Measurements from ENCODE around the gene CCDC80.
A peak's percentile ranks its signal among the peaks of the same experiment; 100 is the strongest.

CCDC80 gene, protein sequence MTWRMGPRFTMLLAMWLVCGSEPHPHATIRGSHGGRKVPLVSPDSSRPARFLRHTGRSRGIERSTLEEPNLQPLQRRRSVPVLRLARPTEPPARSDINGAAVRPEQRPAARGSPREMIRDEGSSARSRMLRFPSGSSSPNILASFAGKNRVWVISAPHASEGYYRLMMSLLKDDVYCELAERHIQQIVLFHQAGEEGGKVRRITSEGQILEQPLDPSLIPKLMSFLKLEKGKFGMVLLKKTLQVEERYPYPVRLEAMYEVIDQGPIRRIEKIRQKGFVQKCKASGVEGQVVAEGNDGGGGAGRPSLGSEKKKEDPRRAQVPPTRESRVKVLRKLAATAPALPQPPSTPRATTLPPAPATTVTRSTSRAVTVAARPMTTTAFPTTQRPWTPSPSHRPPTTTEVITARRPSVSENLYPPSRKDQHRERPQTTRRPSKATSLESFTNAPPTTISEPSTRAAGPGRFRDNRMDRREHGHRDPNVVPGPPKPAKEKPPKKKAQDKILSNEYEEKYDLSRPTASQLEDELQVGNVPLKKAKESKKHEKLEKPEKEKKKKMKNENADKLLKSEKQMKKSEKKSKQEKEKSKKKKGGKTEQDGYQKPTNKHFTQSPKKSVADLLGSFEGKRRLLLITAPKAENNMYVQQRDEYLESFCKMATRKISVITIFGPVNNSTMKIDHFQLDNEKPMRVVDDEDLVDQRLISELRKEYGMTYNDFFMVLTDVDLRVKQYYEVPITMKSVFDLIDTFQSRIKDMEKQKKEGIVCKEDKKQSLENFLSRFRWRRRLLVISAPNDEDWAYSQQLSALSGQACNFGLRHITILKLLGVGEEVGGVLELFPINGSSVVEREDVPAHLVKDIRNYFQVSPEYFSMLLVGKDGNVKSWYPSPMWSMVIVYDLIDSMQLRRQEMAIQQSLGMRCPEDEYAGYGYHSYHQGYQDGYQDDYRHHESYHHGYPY

DNA sequence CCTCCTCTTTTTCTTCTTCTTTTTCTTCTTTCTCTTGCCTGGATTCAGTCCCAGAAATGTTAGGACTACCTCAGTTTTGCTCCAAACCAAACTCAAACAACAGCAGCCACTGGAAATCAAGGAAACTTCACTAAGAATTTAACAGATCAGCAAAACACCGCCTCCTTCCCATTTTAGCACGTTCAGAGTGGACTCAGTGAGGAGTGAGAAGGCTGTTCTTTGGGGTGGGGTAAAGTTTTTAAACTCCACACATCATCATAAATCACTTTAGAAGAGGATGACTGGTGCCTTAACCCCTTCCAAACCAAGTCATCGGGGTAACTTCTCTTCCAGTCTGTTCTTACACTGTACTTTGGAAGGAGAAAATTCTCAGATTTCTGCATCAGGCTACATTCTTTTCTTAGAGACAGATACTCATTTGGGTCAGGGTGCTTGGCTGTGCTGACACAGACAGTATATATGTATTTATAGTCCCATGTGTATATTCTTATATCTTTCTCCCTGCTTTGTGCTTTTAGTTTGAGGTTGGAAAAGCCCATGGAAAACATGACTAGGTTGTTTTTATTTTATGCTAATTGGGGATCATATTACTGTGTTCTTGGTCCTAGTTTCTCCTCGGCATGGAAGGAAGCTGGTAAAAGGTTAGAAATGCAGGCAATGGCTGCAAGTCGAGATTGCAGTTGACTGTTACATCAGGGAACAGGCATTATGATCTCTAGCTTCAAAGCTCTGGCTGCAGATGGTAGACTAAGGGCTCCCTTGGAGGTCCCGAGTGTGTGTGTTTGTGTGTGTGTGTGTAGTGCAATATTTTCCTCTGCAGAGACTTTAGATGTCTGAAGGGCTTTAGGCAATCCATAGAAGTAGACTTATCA is at the start of gene CCDC80:
Gene CCDC80, minus strand, starts transcription at position 214 of the 872 bp plus-strand sequence. CDS start 1,238 bp downstream, outside the sequence.
- DNase-seq, result no peak

- no peak for DNase-seq
Measured at GRCh38 chr3:112689989-112690388, 49.0 kb upstream of the CCDC80 start.

DNA sequence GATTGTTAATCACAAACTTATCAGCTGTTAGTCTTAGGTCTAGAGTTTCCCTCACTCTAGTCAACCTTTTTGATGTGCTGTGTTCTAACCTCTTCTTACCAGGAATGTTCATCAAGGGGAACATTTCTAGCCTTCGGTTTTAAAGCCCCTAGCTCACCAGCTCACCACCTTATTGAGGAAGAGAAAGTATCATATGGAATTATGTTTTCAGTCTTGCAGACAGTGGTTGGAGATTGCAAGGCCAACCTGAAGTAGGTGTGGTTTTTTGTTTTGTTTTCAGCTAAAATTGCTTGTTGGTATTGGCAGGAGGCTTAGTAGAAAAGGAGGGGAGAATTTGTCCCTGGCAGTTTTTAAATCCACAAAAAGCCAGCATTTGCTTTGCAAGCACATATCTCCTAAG is 48.4 kb upstream of the CCDC80 start:
- no peak for DNase-seq

DNA sequence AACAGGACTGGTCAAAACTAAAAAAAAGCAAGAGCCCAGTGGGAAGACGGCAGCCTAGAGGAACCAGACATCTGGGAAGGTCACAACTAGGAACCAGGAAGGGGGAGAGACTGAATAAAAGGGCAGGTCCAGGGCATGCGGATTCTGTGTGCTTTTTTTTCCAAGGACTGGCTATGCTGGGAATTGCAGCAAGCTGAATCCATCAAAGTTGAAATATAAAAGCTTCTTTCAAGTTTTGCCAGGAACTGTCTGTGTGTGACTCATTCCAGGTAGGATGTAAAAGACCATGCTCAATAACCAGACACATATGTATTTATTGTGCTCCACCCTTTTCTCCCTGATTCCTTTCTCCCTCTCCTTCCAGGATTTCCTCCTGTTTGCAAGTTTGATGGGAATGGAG is 47.9 kb upstream of the CCDC80 start:
- no peak for DNase-seq

DNA sequence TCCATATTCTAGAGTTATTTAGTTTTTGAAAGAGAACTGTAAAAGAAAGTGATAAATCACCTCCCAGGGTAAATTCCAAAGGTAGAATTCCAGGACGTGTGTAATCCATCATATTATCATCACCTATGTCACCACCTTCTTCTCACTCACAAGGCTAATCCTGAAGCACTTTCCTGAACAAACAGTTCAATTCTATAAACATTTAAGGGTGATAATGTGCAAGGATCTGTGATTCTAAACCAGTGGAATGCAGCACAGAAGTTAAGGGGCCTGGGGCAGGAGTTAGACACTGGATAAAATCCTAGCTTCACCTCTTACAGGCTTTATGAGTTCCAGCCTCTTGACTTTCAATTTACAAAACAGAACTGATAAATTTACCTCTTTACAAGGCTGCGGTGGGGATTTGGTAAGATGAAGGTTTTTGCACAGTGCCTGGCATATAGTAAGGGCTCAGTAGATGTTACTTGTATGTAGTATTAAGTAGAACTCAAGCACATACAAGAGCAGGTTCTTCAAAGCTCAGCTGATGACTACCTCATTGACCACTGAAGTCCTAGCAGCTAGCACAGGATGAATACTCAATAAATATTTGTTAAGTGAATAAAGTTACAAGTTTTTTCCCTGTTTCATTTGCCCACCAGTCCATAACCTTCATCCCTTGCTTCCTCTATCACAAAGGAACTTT is 47.3 kb upstream of the CCDC80 start:
- DNase-seq, result no peak

DNA sequence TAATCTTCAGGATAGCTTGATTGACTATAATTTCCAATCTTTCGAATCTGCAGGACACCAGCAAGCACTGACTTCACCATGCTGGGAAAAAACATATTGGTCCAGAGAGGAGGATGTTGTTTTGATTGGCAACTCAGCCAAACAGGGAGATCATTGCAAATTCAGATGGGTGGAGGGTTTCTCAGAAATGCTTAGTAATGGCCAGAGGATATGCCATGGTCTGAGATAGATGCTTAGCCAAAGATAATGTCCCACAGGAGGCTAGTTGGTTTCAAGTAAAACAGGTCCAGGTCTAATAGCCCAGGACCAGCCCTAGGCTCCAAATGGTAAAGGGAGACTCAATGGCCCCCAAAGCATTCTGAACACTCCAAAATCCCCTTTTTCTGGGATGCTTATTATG is 46.7 kb upstream of the CCDC80 start:
- DNase-seq, result no peak

- DNase-seq, result no peak
Measured at GRCh38 chr3:112687211-112687610, 46.3 kb upstream of the CCDC80 start.

DNA sequence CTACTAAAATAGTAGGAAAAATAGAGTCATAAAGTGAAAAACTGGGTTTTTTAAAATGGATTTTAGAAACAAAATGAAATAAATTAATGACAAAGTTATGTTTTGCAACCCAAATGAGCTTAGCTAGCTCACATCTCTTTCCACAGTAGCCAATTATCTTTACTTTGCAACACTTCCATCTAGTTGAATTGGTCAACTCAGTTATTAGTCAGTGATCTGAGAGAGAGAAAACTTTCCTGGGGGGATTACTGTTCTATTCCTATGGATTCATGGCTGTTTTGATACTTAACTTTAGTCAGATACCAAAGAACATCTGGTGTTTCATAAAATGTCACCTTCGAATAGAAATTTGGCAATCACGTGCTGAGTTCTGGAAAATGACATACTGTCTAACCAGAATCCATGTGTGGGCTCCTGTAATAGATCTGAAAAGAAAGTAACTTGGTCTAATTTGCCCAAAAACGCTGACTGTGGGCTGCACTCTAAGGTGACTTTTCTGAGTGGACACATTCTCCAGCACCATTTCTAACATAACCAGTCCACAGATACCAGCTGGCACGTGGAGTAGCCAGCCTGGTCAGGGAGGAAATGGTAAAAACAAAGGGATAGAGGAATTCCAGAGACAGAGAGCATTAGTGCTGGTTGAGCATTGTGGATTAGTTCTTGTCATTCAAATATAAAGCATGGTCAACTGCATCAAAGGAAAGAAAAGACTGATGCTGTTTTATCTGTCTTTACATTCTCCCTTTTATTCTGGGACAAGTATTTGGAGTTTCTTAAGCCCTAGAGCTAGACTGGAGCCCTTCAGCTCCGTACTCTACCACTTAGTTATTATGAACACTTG is 45.2 kb upstream of the CCDC80 start:
- no peak for DNase-seq

GRCh38 chr3:112685420-112685819 is 44.5 kb upstream of the CCDC80 start:
- no peak for DNase-seq

- DNase-seq, result no peak
Measured at GRCh38 chr3:112682361-112682760, 41.4 kb upstream of the CCDC80 start.

- DNase-seq, result no peak
Measured at GRCh38 chr3:112681822-112682325, 40.9 kb upstream of the CCDC80 start.

- DNase-seq, result peak; percentile 63
Measured at GRCh38 chr3:112676659-112677234, 35.8 kb upstream of the CCDC80 start.

- no peak for DNase-seq
Measured at GRCh38 chr3:112675943-112676535, 35.1 kb upstream of the CCDC80 start.

DNA sequence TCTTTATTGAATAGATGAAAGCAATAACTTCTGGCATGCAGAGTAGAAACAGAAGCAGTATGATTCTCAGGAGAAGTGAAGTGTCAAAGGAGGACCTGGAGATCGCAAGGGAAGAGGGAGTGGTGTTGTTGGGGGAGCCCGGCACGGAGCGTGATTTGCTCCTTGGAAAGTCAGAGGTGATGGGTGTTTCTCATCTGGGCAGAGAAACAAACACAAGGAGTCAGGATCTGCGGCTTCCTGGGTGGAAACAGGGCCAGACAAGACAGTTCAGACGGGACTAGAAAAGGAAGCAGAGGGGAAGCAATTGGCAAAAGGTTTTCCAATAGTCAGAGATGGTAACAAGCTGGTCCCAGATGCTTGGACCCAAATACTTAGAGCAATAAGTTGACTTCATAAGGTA is 34.4 kb upstream of the CCDC80 start:
- no peak for DNase-seq

GRCh38 chr3:112672716-112673541 is 32.0 kb upstream of the CCDC80 start:
- DNase-seq, result no peak

DNA sequence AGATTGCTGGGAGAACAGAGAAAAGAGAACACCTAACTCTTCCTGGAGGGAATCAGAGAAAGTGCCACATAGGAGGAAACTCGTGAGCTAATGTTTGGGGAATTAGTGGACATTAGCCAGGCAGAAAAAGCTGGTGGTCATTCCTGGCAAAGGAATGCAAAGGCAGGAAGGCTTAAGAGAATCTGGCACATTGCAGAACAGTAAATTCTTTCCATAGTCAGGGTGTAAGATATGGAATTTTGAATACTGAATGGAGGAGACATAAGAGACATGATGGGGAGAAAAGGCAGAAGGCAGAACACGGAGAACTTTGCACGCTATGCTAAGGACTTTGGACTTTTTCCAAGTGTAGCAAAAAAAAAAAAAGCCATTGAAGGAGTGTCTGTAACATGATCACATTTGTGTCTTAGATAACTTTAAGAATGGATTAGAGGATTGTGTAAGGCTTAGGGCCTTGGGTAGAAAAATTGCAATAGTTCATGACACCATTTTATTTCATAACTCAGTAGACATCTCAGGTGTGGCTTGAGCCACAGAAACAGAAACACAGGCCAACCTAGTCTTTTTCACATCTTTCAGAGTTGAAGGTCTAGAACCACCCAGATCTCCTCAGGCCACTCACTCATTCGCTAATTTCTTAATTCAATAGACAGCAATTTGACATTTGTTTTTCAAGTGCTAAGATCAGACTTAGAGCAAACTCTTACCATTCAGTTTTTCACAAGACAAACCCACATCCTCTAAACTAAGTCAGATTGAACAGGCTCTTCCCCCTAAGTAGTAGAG is 31.2 kb upstream of the CCDC80 start:
- no peak for DNase-seq

DNA sequence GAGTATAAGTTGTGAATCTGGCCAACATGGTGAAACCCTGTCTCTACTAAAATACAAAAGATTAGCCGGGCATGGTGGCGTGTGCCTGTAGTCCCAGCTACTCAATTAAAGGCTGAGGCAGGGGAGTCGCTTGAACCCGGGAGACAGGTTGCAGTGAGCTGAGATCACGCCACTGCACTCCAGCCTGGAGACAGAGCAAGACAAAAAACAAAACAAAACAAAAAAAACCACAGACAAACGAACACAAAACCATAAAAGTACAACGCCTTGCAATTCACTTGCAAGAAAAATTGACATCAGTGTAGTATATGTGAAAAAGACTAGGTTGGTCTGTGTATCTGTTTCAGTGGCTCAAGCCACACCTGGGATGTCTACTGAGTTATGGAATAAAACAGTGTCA is 29.9 kb upstream of the CCDC80 start:
- DNase-seq, result no peak

DNA sequence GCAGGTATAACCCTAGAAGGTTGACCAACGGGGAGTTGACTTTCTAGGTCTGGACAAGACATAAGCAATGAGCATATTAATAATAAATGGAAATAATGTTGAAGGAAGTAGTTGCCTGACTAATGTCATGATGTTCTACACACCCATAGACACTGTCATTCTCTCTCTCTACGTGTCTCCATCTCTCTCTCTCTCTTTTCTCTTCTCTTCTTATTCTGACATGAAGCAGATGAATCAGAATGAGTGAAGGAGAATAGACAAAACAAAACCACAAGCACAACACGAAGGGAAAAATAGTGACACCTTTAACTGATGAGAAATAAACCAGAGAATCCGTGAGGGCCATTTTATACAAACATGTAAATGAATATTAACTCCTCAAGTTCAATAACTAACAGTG is 26.7 kb upstream of the CCDC80 start:
- no peak for DNase-seq

Data from NCI-H1436 (cell line).